CD4-positive, CD25-positive, alpha-beta regulatory T cell (primary cell): ENCODE measurements around the gene TMPRSS6. TPM values are rescaled to one million over a fixed set of nuclear protein-coding genes. Genes with fewer than 3 reads are reported as not detected.

ENCODE experiments used
- ATAC-seq, 2 donors: fragments of 150-1000 bp; cut with Tn5 transposase; one replicate each; pipeline ENCODE4 v1.10.0; 2021; ENCODE audit warnings: low read depth in 2 of 2, moderate number of reproducible peaks in 2 of 2, moderate library complexity in 1 of 2
- DNase-seq, 3 donors: peaks; one replicate each; pipeline versions ENCODE4 v3.0.0 to v3.0.0-alpha.2; 2012 to 2022; ENCODE audit warnings: mixed read lengths in 1 of 3
- H3K27ac ChIP-seq: one replicate; pipeline ENCODE4 v1.7.0; 2013; ENCODE audit warnings: mild to moderate bottlenecking, low read length; ENCODE audit not compliant: insufficient read depth, poor library complexity, severe bottlenecking
- H3K27me3 ChIP-seq: one replicate; pipeline ENCODE4 v1.7.0; 2013; ENCODE audit warnings: low read length; ENCODE audit not compliant: control insufficient read depth, insufficient read depth
- H3K36me3 ChIP-seq: one replicate; pipeline ENCODE4 v1.7.0; 2013; ENCODE audit warnings: mild to moderate bottlenecking, low read length, moderate library complexity; ENCODE audit not compliant: control insufficient read depth, insufficient read depth
- H3K4me1 ChIP-seq: 2 replicates; pipeline ENCODE4 v1.7.0; 2013; ENCODE audit warnings: mild to moderate bottlenecking, low read length; ENCODE audit not compliant: insufficient read depth, control insufficient read depth, poor library complexity, severe bottlenecking
- H3K4me3 ChIP-seq: one replicate; pipeline ENCODE4 v1.7.0; 2013; ENCODE audit warnings: low read depth, mild to moderate bottlenecking, low read length, moderate library complexity
- H3K9me3 ChIP-seq, 2 experiments: 1 replicate in 1 of 2; 2 replicates in 1 of 2; pipeline ENCODE4 v1.7.0; 2013; ENCODE audit warnings: low read length in 2 of 2, mild to moderate bottlenecking in 1 of 2, moderate library complexity in 1 of 2; ENCODE audit not compliant: control insufficient read depth in 2 of 2
- H3K27ac Mint-ChIP-seq, 3 donors: one replicate each; pipeline ENCODE4 v1.8.0; 2020 to 2022; ENCODE audit warnings: mild to moderate bottlenecking in 3 of 3, mixed read lengths in 3 of 3, moderate library complexity in 2 of 3
- H3K27me3 Mint-ChIP-seq: one replicate; pipeline ENCODE4 v1.8.0; 2022; ENCODE audit warnings: mild to moderate bottlenecking, mixed read lengths
- H3K36me3 Mint-ChIP-seq: one replicate; pipeline ENCODE4 v1.8.0; 2020; ENCODE audit warnings: mixed read lengths
- H3K4me1 Mint-ChIP-seq, 4 donors: one replicate each; pipeline ENCODE4 v1.8.0; 2020 to 2022; ENCODE audit warnings: mixed read lengths in 4 of 4, mild to moderate bottlenecking in 1 of 4
- H3K4me3 Mint-ChIP-seq, 4 donors: one replicate each; pipeline ENCODE4 v1.8.0; 2020 to 2022; ENCODE audit warnings: mild to moderate bottlenecking in 4 of 4, mixed read lengths in 4 of 4, moderate library complexity in 3 of 4
- H3K9me3 Mint-ChIP-seq, 7 donors: one replicate each; pipeline ENCODE4 v1.8.0; 2020 to 2022; ENCODE audit warnings: mixed read lengths in 7 of 7, mild to moderate bottlenecking in 3 of 7, moderate library complexity in 2 of 7
- polyA plus RNA-seq, 4 donors: library from polyadenylated mRNA; unstranded; fragments of 300-500 nt; fragmentation: Illumina TruSeq; gene quantifications; one replicate each; pipeline ENCODE4 v1.2.3, GENCODE V29; 2021
- total RNA-seq: library from RNA; stranded (reverse); gene quantifications from one replicate; pipeline ENCODE4 v1.2.3, GENCODE V29; 2022

The TMPRSS6 gene
- total and polyA plus RNA-seq, 5 donors from 2014 or later, result 0.10 to 1.5 (median 0.17) TPM

DNA sequence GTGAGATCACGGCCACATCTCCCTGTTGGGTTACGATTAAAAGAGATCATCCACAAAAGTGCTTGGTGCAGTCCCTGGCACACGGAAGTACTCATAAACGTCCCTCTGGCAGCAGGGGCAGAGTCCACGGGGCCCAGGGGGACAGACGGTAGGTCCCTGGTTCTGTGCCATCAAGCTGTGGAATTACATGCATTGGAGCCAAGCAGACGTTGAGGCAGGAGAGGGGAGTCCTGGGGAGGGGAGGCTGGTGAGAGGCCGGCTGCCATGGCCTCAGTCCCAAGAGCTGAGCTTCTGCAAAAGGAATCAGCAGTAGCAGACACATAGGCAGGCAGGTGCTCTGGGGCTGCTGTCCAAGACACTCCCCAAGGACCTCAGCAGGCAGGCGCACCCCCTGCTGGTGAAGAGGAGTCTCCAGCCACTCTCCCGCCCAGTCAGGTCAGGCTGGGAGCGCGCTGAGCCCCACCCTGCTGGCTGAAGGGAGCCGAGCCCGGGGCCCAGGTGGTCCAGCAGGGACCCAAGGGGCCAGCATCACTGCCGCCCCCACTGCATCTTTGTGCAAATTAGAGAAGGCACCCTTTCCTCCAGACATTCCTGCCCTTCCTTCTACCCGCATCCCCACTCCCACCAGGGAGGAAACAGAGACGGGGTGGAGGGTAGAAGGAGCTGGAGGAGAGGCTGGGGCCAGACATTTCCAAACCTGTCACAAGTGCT is 65.5 kb downstream of the TMPRSS6 start:
- no peak overlapping the region for H3K27ac ChIP-seq
- H3K4me1 ChIP-seq, result no peaks in the 10 kb centered on the region
- Mint-ChIP-seq H3K4me1 (peaks cover 0 to 9% (median 2%) of the 10 kb centered on the region in 4 donors), H3K27me3 (peaks cover 5% of the 10 kb centered on the region), H3K9me3 (no peaks in the 10 kb centered on the region), H3K27ac (peak overlapping the region in 1 of 3 donors; percentile 63), H3K4me3 (no peak overlapping the region), H3K36me3 (no peaks in the 10 kb centered on the region)
- H3K27me3 ChIP-seq, result no peaks in the 10 kb centered on the region
- ATAC-seq (peak; percentile 55 to 62), DNase-seq (peak; percentile 16 to 69 (median 29))
- no peaks in the 10 kb centered on the region for H3K36me3 ChIP-seq
- no peaks in the 10 kb centered on the region for H3K9me3 ChIP-seq
- no peak overlapping the region for H3K4me3 ChIP-seq

DNA sequence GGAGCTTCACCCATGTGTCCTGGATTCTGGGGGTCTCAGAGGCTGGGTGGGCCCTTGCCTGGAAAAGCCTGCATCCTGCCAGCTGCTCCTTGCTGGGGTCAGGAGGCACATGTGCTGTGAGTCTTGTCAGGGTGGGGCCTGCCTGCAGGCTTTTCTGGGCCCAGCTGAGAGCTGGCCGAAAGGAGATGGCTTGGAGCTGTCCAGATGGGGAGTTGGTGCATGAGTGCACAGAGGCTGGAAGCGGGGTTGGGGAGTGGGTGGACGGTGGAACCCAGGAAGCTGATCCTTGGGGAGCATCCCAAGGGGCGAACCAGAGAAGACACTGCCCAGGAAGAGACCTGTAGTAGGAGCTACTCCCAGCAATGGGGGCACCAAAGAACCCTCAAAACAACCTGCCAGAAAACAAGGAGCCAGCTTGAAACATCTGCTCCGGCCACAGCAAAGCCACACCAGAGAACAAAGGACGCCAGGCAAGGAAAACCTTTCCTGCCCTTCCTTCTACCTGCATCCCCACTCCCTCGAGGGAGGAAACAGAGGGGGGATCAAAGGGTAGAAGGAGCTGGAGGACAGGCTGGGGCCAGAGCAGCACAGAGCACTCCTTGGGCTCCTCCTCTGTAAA is 66.2 kb downstream of the TMPRSS6 start:
- no peaks in the 10 kb centered on the region for H3K36me3 ChIP-seq
- DNase-seq (no peak), ATAC-seq (no peak)
- H3K4me3 ChIP-seq, result no peak overlapping the region
- Mint-ChIP-seq H3K27ac (no peak overlapping the region), H3K27me3 (peaks cover 5% of the 10 kb centered on the region), H3K36me3 (no peaks in the 10 kb centered on the region), H3K4me1 (peaks cover 0 to 9% (median 2%) of the 10 kb centered on the region in 4 donors), H3K9me3 (no peaks in the 10 kb centered on the region), H3K4me3 (no peak overlapping the region)
- H3K27ac ChIP-seq, result no peak overlapping the region
- no peaks in the 10 kb centered on the region for H3K27me3 ChIP-seq
- H3K9me3 ChIP-seq, result no peaks in the 10 kb centered on the region
- no peaks in the 10 kb centered on the region for H3K4me1 ChIP-seq

- Mint-ChIP-seq H3K4me3 (no peak overlapping the region), H3K36me3 (no peaks in the 10 kb centered on the region), H3K4me1 (peaks cover 0 to 9% (median 2%) of the 10 kb centered on the region in 4 donors), H3K27me3 (peaks cover 5% of the 10 kb centered on the region), H3K9me3 (no peaks in the 10 kb centered on the region), H3K27ac (peak overlapping the region in 1 of 3 donors; percentile 38)
- Histone ChIP-seq H3K4me3 (no peak overlapping the region), H3K4me1 (no peaks in the 10 kb centered on the region), H3K36me3 (no peaks in the 10 kb centered on the region), H3K27ac (no peak overlapping the region), H3K9me3 (no peaks in the 10 kb centered on the region), H3K27me3 (no peaks in the 10 kb centered on the region)
- DNase-seq, result no peak
- no peak for ATAC-seq
Observed at GRCh38 chr22:37039466-37039865, 70.0 kb downstream of the TMPRSS6 start.

DNA sequence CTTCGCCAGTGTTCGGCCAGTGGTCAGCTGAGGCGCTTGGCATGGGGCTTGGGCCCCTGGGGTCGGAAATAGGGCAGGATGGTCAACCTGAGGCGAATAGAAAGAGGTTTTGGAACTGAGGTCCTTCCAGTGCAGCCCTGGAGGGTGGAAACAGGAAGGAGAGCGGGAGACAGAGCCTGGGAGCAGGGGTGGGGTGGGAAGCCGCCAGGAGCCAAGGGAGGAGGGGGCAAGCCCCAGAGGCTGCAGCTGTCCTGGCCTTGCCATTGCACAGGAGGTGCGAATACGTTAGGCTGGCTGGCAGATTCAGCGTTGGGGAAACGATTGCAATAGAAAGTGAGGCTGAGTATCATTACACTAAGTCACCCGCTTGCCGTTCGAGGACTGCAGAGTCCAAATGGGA is 71.8 kb downstream of the TMPRSS6 start:
- peaks cover 0 to 9% (median 2%) of the 10 kb centered on the region in 4 donors for H3K4me1 Mint-ChIP-seq
- Histone ChIP-seq H3K9me3 (no peaks in the 10 kb centered on the region), H3K27me3 (no peaks in the 10 kb centered on the region), H3K4me1 (no peaks in the 10 kb centered on the region), H3K4me3 (no peak overlapping the region), H3K36me3 (no peaks in the 10 kb centered on the region), H3K27ac (no peak overlapping the region)
- ATAC-seq (no peak), DNase-seq (no peak)
- no peak overlapping the region for H3K4me3 Mint-ChIP-seq
- H3K9me3 Mint-ChIP-seq, result no peaks in the 10 kb centered on the region
- H3K27ac Mint-ChIP-seq, result peak overlapping the region in 1 of 3 donors; percentile 25
- H3K36me3 Mint-ChIP-seq, result no peaks in the 10 kb centered on the region
- H3K27me3 Mint-ChIP-seq, result peaks cover 5% of the 10 kb centered on the region

GRCh38 chr22:37036655-37037377 is 72.7 kb downstream of the TMPRSS6 start:
- H3K36me3 Mint-ChIP-seq, result no peaks in the 10 kb centered on the region
- ATAC-seq (no peak), DNase-seq (no peak)
- H3K9me3 ChIP-seq, result no peaks in the 10 kb centered on the region
- no peaks in the 10 kb centered on the region for H3K4me1 ChIP-seq
- H3K27me3 Mint-ChIP-seq, result peaks cover 5% of the 10 kb centered on the region
- no peaks in the 10 kb centered on the region for H3K36me3 ChIP-seq
- no peak overlapping the region for H3K4me3 ChIP-seq
- H3K9me3 Mint-ChIP-seq, result no peaks in the 10 kb centered on the region
- H3K27ac Mint-ChIP-seq, result no peak overlapping the region
- H3K27ac ChIP-seq, result no peak overlapping the region
- peaks cover 0 to 9% (median 2%) of the 10 kb centered on the region in 4 donors for H3K4me1 Mint-ChIP-seq
- H3K27me3 ChIP-seq, result no peaks in the 10 kb centered on the region
- H3K4me3 Mint-ChIP-seq, result no peak overlapping the region

DNA sequence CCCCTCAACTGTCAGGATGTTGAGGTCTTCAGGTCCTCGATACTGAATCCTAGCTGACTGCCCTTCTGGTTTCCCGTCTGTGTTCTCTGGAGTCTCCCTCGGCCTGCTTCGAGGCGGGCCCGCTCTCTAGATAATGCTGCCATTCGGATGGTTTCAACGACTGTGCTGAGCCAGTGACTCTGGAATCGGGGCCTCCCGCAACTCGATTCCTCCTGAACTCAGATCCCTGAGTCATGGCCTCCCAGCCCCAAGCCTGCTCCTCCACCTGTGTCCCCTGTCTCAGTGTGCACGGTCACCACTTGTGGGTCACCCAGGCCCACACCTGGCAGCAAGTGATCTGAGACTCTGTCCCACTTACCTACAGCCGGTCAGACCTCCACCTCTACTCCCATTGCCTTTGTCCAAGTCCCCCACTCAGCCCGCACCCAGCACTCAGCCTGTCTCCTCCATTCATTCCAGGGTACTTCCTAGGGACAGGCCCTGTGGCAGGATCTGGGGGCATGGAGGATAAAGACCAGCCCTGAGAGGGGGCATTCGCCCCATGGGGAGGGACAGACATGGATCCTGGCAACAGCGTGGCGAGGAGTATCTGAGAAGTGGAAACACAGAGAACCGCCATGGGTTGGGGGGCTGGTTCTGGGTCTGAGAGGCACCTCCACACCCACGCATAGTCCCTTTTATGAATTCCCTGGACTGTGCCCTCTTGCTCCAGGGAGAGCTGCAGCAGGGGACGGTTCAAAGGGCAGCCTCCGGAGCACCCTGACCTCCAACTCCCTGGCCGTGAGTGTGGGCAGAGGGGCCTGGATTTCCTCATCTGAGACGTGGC is 75.7 kb downstream of the TMPRSS6 start:
- H3K4me1 Mint-ChIP-seq, result no peaks in the 10 kb centered on the region
- no peaks in the 10 kb centered on the region for H3K36me3 ChIP-seq
- ATAC-seq (no peak), DNase-seq (no peak)
- H3K4me3 ChIP-seq, result no peak overlapping the region
- no peaks in the 10 kb centered on the region for H3K9me3 Mint-ChIP-seq
- H3K27ac ChIP-seq, result no peak overlapping the region
- no peaks in the 10 kb centered on the region for H3K27me3 ChIP-seq
- H3K4me1 ChIP-seq, result no peaks in the 10 kb centered on the region
- no peaks in the 10 kb centered on the region for H3K9me3 ChIP-seq
- H3K27me3 Mint-ChIP-seq, result no peaks in the 10 kb centered on the region
- no peak overlapping the region for H3K4me3 Mint-ChIP-seq
- no peak overlapping the region for H3K27ac Mint-ChIP-seq
- no peaks in the 10 kb centered on the region for H3K36me3 Mint-ChIP-seq
